ENCODE measurements around the gene PRKD3.

Gene PRKD3

DNA sequence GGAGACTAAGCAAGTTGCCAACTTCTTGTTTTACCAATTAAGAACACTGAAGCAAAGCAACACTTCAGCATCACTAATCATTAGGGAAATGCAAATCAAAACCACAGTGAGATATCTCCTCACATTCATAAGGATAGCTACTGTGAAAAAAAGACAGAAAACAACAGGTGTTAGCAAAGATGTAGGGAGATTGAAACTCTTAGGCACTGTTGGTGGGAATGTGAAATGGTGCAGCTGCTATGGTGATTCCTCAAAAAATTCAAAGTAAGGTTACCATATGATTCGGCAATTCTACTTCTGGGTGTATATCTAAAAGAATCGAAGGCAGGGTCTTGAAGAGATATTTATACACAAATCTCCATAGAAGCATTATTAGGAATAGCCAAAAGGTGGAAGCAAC is 8.6 kb upstream of the PRKD3 start:
- no peak for DNase-seq (ENCODE audit: low spot score)
- no peak overlapping the region for H3K27ac ChIP-seq
- no peak overlapping the region for H3K4me3 ChIP-seq
- TF ChIP-seq, protein P1, sequence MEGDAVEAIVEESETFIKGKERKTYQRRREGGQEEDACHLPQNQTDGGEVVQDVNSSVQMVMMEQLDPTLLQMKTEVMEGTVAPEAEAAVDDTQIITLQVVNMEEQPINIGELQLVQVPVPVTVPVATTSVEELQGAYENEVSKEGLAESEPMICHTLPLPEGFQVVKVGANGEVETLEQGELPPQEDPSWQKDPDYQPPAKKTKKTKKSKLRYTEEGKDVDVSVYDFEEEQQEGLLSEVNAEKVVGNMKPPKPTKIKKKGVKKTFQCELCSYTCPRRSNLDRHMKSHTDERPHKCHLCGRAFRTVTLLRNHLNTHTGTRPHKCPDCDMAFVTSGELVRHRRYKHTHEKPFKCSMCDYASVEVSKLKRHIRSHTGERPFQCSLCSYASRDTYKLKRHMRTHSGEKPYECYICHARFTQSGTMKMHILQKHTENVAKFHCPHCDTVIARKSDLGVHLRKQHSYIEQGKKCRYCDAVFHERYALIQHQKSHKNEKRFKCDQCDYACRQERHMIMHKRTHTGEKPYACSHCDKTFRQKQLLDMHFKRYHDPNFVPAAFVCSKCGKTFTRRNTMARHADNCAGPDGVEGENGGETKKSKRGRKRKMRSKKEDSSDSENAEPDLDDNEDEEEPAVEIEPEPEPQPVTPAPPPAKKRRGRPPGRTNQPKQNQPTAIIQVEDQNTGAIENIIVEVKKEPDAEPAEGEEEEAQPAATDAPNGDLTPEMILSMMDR (IDR thresholded peaks at IDR 0.05): no peak

DNA sequence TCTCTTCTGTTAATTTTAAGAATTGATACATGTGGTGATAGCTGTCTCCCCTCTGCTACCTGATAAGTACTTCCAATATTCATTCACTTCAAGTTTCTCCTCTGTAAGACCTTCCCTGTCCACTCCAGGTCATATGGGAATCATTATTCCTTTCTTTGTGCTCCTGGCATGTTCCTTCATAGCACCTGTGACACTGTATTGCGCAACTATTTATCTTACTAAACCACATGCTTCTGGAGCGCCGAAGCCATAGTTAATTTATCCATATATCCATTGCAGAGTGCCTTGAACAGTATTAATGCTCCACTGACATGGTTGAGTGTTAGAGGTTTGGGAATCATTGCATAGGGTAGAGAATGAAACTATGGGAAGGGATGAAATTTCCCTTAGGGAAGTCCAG is 7.9 kb upstream of the PRKD3 start:
- Histone ChIP-seq H3K4me3 (no peak overlapping the region), H3K27ac (no peak overlapping the region)
- TF ChIP-seq, protein P1 (IDR thresholded peaks at IDR 0.05): no peak
- no peak for DNase-seq (ENCODE audit: low spot score)

DNA sequence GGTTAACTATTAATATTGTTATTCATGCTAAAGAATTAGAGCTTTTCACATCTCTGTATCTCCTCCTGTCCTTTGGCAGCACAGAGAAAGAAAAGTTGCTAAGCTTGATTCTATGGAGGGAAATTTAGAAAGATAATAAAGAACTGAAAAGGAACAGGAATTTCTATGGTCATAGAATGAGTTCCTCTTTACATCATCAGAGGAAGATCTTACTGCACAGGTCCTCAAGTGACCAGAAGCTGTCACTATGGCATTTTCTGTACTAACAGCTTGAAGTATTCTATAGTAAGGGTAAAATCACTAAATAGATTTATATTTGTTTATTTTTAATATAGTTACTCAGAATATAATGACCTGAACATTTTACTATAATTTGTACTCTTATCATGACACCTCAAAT is 6.0 kb upstream of the PRKD3 start:
- Histone ChIP-seq H3K27ac (no peak overlapping the region), H3K4me3 (no peak overlapping the region)
- TF ChIP-seq, protein P1 (IDR thresholded peaks at IDR 0.05): no peak
- DNase-seq (ENCODE audit: low spot score): no peak

DNA sequence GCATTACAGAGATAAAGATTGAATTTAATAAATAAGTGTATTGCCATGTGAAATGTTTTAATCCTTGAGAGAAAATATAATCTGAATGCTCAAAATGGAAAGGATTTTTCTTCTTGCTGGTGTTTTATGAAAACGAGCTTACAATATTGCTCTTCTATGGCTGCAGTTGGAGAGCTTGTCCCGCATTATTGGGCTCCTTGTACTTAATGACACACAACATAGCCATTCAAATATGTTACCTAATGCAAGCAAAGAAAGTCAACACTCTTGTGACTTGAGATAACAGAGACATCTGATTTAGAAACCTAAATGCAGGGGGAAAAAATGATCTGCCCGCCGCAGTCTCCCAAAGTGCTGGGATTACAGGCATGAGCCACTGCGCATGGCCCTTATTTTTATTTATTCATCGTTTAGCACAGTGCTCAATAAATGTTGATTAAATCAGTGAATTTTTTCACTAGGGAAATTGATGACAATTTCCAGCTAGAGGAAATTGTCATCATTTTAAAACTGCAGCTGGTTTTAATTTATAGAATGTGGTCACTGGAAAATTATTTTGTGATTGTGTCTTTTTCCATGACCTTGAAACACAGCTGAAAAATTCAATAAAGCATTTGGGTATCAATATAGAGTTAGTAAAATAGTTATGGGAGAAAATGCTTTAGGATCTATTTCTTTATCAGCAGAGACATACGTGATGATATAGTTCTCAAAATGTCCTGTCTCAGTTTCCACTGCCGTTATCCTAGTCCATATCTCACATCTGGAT is 2.4 kb upstream of the PRKD3 start:
- TF ChIP-seq, protein P1 (IDR thresholded peaks at IDR 0.05): no peak
- Histone ChIP-seq H3K4me3 (peak overlapping the region; percentile 96), H3K27ac (peak overlapping the region; percentile 96 to 98)
- no peak for DNase-seq (ENCODE audit: low spot score)

DNA sequence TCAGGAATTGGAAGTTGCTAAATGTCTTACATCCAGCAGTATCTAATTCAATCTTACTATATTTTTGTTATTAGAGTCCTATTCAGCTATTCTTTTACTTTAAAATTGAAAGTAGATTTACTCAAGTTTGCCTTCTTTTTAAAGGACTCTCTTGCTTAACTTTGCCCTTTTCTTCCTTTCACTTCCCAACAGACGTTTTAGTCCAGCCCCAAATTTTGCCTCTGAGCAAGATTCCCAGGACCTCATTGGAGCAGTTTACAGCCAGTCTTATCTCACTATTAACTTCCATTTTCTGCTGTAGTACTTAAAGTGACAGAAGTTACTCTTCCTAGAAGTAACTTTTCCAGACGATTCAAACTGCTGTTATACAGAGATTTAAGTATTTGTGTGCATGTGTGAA is 1.7 kb upstream of the PRKD3 start:
- H3K27ac ChIP-seq: peak overlapping the region; percentile 96 to 98
- no peak for DNase-seq (ENCODE audit: low spot score)
- peak overlapping the region; percentile 96 for H3K4me3 ChIP-seq

DNA sequence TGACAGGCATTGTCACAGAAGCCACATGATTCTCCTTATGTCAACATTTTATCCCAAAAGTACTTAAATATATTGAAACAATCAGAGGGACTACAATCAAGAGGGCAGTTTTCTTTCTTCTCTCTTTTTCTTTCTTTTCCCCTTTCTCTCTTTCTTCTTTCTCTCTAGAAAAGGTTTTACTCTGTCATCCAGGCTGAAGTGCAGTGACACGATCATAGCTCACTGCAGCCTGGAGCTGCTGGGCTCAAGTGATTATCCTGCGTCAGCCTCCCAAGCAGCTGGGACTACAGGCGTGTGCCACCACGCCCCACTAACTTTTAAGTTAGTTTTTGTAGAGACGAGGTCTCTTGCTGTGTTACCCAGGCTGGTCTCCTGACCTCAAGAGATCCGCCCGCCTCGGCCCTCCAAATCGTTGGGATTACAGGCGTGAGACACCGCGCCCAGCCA is 1.0 kb upstream of the PRKD3 start:
- no peak for DNase-seq (ENCODE audit: low spot score)
- Histone ChIP-seq H3K27ac (peak overlapping the region; percentile 96 to 98), H3K4me3 (peak overlapping the region; percentile 96)
- TF ChIP-seq, protein P1 (IDR thresholded peaks at IDR 0.05): no peak

More for the DNA sequence above, 1.7 kb upstream of the PRKD3 start:
- TF ChIP-seq, protein P1 (IDR thresholded peaks at IDR 0.05): no peak

DNA sequence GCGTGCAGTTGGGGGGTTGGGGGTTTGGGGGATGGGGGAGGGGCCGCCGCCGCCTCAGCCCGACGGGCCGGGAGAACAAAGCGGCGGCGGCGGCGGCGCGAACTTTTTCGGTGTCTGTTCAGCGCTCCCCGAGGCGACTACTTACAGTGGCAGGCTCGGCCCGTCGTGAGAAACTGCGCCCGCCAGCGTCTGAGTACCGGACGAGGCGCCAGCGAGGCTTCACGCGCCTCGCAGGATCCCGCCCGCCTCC is 172 bp downstream of the PRKD3 start:
- TF ChIP-seq, protein P1 (IDR thresholded peaks at IDR 0.05): no peak
- DNase-seq (ENCODE audit: low spot score): no peak
- H3K4me3 ChIP-seq: peak overlapping the region; percentile 96
- H3K27ac ChIP-seq: peak overlapping the region; percentile 96 to 98
